Measurements from ENCODE around the gene RIC3.

- TF ChIP-seq CTCF (IDR thresholded peaks at IDR 0.05 in 2 of 3, conservative IDR thresholded peaks at IDR 0.05 in 1 of 3; ENCODE audit: borderline replicate concordance in 1 of 3, insufficient read depth in 1 of 3, low read depth in 2 of 3, low read length in 2 of 3) (no peak), EGR1 (IDR thresholded peaks at IDR 0.05; ENCODE audit: low read depth) (no peak), EZH2 (IDR thresholded peaks at IDR 0.05) (no peak)
These were observed 17.6 kb upstream of the RIC3 start for GRCh38 chr11:8186429-8186828.
